ENCODE results near the gene SYNJ1.
"Not testable (repeated sequence)": the region's sequence is repeated elsewhere in the genome, so short reads cannot be mapped to it uniquely, and the experiment has no call there.

The SYNJ1 gene

DNA sequence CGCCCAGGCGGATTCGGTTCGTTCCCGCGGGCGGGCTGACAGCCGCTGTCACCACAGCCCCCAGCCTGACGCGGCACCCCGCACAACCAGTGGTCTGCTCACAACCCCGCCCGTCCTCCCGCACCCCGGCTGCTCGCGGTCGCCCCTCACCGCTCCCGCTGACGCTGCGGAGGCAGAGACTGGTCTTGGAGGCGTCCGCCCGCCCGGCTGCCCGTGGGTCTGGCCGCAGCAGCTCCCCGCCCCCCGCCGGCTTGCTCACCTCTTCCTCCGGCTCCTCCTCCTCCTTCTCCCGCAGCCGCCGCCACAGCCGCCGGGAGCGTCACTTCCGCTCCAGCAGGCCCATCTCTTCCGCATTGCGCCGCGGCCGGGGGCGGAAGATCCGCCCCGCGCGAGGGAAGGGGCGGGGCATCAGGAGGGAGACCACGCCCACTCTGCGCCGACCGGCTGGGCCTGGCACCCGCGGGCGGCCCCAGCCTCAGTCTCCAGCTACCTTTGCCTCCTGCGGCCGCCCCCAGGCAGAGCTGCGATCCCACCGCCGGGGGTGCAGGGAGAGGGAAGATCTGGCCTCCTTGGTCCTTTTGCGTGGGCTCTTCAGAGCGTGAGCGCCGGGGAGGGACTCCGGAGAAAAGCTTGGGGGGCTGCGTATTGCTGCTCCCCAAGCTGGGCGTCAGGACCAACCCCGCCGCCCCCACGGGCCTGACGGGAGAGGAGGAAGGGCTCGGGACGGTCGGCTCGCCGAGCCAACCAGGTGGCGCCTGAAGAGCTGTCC lies at the start of gene SYNJ1:
Gene SYNJ1 (minus strand): TSS at position 327 of the 769 bp plus-strand sequence. CDS start 1,118 bp downstream, outside the sequence.
- peak; percentile 86 for DNase-seq

- DNase-seq: no peak
Observed at GRCh38 chr21:32777269-32777668, 49.5 kb upstream of the SYNJ1 start.

DNA sequence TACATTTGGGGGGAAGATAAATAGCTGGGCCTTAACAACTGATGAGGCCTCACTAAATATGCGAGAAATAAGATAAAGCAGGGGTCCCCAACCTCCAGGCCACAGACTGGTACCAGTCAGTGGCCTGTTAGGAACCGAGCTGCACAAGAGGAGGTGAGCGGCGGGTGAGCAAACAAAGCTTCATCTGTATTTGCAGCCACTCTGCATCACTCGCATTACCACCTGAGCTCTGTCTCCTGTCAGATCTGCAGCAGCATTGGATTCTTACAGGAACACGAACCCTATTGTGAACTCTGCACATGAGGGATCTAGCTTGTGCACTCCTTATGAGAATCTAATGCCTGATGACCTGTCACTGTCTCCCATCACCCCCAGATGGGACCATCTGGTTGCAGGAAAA lies 48.9 kb upstream of the SYNJ1 start:
- no peak for DNase-seq

GRCh38 chr21:32773048-32773344 lies 45.2 kb upstream of the SYNJ1 start:
- not testable (repeated sequence) for DNase-seq

GRCh38 chr21:32772281-32773047 lies 44.7 kb upstream of the SYNJ1 start:
- no peak for DNase-seq

GRCh38 chr21:32770871-32771523 lies 43.2 kb upstream of the SYNJ1 start:
- DNase-seq: peak; percentile 39

- no peak for DNase-seq
Observed at GRCh38 chr21:32768530-32768929, 40.7 kb upstream of the SYNJ1 start.

GRCh38 chr21:32765058-32765457 lies 37.2 kb upstream of the SYNJ1 start:
- no peak for DNase-seq

DNA sequence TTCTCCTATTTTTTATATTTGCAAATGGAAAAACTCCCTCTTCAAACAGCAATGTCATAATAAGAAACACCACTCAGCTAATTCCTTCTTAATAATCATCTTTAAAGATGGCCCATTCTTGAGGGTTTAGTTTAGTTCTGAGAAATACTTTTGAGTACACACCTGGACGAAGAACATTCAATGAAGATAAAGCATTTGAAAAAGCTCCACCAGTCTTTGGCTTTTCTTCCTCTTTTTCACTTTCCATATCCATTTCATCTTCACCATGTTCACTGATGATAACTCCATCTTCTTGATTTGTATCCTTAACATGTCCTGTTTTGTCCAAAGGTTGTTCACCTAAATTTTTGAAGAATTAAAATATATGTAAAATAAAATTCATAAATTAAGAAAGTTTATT lies 36.4 kb upstream of the SYNJ1 start:
- DNase-seq: no peak

DNA sequence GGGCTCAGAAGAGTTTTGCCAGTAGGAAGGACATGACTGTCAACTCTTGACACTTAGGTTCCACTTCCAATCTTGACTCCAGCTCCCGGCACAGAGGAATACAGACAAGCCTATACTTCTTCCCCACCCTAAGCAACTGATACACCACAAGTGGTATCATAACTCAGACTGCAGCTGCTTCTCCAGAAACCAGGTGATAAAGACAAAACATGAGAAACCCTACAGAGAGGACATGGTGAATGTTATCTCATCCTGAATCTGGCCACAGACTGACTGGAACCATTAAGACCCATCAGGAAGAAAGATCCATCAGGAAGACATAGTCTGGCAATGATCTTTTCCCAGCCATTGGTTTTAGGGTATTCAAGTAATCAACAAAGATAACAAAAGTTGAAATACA lies 30.0 kb upstream of the SYNJ1 start:
- DNase-seq: no peak

GRCh38 chr21:32756096-32756495 lies 28.3 kb upstream of the SYNJ1 start:
- no peak for DNase-seq

- no peak for DNase-seq
Observed at GRCh38 chr21:32753818-32754585, 26.2 kb upstream of the SYNJ1 start.

GRCh38 chr21:32750405-32750804 lies 22.6 kb upstream of the SYNJ1 start:
- no peak for DNase-seq

DNA sequence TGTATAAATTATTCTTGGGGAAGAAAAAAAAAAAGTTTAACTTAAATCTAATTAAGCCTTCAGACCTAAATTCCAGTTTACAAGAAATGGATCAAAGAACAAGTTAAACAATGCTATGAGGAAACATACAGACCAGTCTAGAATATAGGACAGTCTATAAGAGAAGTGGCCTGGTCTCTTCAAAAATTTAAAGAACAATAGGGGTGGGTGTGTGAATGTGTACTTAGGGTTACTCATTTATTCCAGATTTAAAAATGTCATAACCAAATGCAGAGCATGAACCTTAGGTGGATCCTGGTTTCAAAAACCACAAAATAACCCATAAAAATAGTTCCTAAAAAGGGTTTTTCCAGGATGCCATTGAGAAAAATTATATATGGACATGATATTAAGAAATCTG lies 21.8 kb upstream of the SYNJ1 start:
- no peak for DNase-seq

GRCh38 chr21:32748529-32748928 lies 20.7 kb upstream of the SYNJ1 start:
- DNase-seq: no peak

DNA sequence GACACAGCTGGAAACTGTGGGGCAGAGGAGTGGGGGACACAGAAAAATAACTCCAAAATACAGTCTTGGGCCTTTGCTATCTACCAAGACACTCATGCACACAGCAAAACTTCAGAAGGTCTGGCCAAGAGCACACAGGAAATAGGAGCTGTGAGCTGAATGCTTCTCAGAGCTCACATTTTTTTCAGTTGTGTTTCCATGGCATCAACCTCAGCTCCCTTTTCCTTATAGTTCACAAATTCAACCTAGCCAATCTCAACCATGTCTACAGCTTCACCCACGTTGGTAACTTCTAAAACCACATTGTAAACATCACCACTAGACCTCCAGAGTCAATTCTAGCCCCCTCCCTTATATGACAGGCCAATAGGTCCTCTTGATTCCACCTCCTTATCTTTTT lies 19.6 kb upstream of the SYNJ1 start:
- no peak for DNase-seq

DNA sequence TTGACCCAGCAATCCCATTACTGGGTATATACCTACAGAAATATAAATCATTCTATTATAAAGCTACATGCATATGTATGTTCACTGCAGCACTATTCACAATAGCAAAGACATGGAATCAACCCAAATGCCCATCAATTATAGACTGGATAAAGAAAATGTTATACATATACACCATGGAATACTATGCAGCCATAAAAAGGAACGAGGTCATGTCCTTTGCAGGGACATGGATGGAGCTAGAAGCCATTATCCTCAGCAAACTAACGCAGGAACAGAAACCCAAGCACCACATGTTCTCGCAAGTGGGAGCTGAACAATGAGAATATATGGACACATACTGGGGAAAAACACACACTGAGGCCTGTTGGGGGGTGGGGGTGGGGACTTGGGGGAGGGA lies 18.9 kb upstream of the SYNJ1 start:
- DNase-seq: not testable (repeated sequence)

GRCh38 chr21:32742396-32742795 lies 14.6 kb upstream of the SYNJ1 start:
- DNase-seq: no peak

DNA sequence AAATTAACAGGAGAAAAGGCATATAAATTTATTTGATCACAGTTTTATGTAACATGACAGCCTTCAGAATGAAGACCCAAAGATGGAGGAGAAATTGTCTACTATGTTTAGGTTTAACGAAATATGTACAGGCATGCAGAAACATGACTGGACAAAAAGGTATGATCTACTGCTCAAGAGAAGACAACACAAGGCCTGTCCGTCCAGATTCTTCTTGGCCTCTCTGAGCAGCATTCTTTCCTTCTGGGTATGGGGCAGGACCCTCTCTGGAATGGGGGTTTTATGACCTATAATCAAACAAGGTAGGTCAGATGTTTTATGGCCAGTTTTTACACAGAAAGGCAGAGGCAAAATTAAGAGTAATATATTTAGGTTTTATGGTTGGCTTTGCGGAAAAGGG lies 13.5 kb upstream of the SYNJ1 start:
- DNase-seq: no peak

DNA sequence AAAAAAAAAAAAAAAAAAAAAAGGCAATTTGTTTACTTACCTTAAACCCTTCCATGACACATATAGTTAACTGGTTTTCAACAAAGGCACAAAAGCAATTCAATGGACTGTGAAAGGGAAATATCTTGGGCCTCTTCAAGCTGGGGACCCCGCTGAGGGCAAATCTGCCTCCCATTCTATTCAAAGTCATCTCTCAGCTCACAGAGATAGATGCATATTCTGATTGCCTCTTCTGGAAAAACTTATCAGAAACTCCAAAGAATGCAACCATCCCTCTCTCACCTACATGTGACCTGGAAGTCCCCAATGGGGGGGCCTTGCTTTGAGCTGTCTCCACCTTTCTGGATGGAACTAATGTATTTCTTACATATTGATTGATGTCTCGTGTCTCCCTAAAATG lies 12.1 kb upstream of the SYNJ1 start:
- no peak for DNase-seq

GRCh38 chr21:32736083-32736482 lies 8.3 kb upstream of the SYNJ1 start:
- DNase-seq: not testable (repeated sequence)

GRCh38 chr21:32735524-32735923 lies 7.7 kb upstream of the SYNJ1 start:
- no peak for DNase-seq

- DNase-seq: no peak
Observed at GRCh38 chr21:32733990-32734613, 6.3 kb upstream of the SYNJ1 start.

Measured in NCI-H1092 (cell line).